H1 (cell line): ENCODE data around the gene SCAI. TPM values are rescaled to one million over a fixed set of nuclear protein-coding genes. Genes with fewer than 3 reads are reported as not detected.
"Not testable (repeated sequence)": the region's sequence is repeated elsewhere in the genome, so short reads cannot be mapped to it uniquely, and the experiment has no call there.

Experiments used
- CTCF ChIA-PET: fragments of 300-600 bp; sonication (Branson Sonifier 250); formaldehyde crosslinking; loops from one replicate; lab custom pipeline; 2021; ENCODE audit not compliant: partially characterized antibody; lab: Charles Lee
- POLR2A ChIA-PET: fragments of 300-600 bp; sonication (Branson Sonifier 250); formaldehyde crosslinking; loops from one replicate; lab custom pipeline; 2021; ENCODE audit warnings: inconsistent platforms; ENCODE audit not compliant: partially characterized antibody; lab: Charles Lee
- DNase-seq, 2 experiments: peaks; one replicate each; pipeline versions ENCODE4 v3.0.0 to v3.0.0-alpha.2; 2010 to 2022; ENCODE audit warnings: low spot score in 2 of 2, low read depth in 1 of 2, mixed read lengths in 1 of 2
- FAIRE-seq: peaks from 2 replicates; lab custom pipeline; 2011; peaks lifted over from hg19 to GRCh38; lab: Jason Lieb, UNC
- H2AFZ ChIP-seq: 2 replicates; pipeline ENCODE4 v1.8.1; 2012; ENCODE audit warnings: low read length, inconsistent platforms
- H2AK5ac ChIP-seq: 2 replicates; pipeline ENCODE4 v1.6.1; 2013; ENCODE audit warnings: low read depth, low read length
- H2BK120ac ChIP-seq: replicated peaks from 2 replicates; pipeline ENCODE3; 2013; ENCODE audit warnings: low read depth, low read length, inconsistent platforms
- H2BK12ac ChIP-seq: 2 replicates; pipeline ENCODE4 v1.6.1; 2013; ENCODE audit warnings: low read depth, low read length
- H2BK15ac ChIP-seq: 2 replicates; pipeline ENCODE4 v1.6.1; 2013; ENCODE audit warnings: low read length
- H2BK20ac ChIP-seq: 2 replicates; pipeline ENCODE4 v1.6.1; 2013; ENCODE audit warnings: low read length
- H2BK5ac ChIP-seq: 2 replicates; pipeline ENCODE4 v1.6.1; 2013; ENCODE audit warnings: low read depth, low read length
- H3K14ac ChIP-seq: 2 replicates; pipeline ENCODE4 v1.6.1; 2013; ENCODE audit warnings: inconsistent platforms; ENCODE audit not compliant: insufficient read length
- H3K18ac ChIP-seq: 2 replicates; pipeline ENCODE4 v1.6.1; 2013; ENCODE audit warnings: low read length; ENCODE audit errors: extremely low read depth
- H3K23ac ChIP-seq: 2 replicates; pipeline ENCODE4 v1.6.1; 2013; ENCODE audit warnings: inconsistent platforms; ENCODE audit not compliant: insufficient read length
- H3K23me2 ChIP-seq: 2 replicates; pipeline ENCODE4 v1.6.1; 2013; ENCODE audit warnings: low read depth, low read length
- H3K27ac ChIP-seq: 2 replicates; pipeline ENCODE4 v1.6.1; 2011; ENCODE audit warnings: low read depth, low read length, inconsistent platforms
- H3K27me3 ChIP-seq, 4 experiments: replicated peaks in 1 of 4; 1 replicate in 1 of 4; 2 replicates in 3 of 4; pipeline versions ENCODE4 v1.6.1 to v1.8.1; 2011 to 2013; ENCODE audit warnings: low read length in 3 of 4, mild to moderate bottlenecking in 3 of 4, inconsistent platforms in 2 of 4, mixed read lengths in 2 of 4, moderate library complexity in 1 of 4; ENCODE audit not compliant: control insufficient read depth in 3 of 4, insufficient read depth in 3 of 4; ENCODE audit errors: extremely low read depth in 1 of 4
- H3K36me3 ChIP-seq, 4 experiments: 2 replicates each; pipeline versions ENCODE4 v1.6.1 to v1.8.1; 2011 to 2013; ENCODE audit warnings: mild to moderate bottlenecking in 4 of 4, low read length in 3 of 4, moderate library complexity in 2 of 4, control low read depth in 1 of 4, inconsistent platforms in 1 of 4; ENCODE audit not compliant: insufficient read depth in 4 of 4, control insufficient read depth in 2 of 4
- H3K4ac ChIP-seq: replicated peaks from 2 replicates; pipeline ENCODE3; 2013; ENCODE audit warnings: low read length, low read depth, mixed read lengths, inconsistent platforms; ENCODE audit not compliant: insufficient read length
- H3K4me1 ChIP-seq, 4 experiments: replicated peaks in 1 of 4; 1 replicate in 1 of 4; 2 replicates in 3 of 4; pipeline versions ENCODE4 v1.6.1 to v1.8.1; 2011 to 2013; ENCODE audit warnings: low read length in 3 of 4, inconsistent platforms in 2 of 4, mixed read lengths in 1 of 4; ENCODE audit not compliant: insufficient read depth in 4 of 4, control insufficient read depth in 3 of 4
- H3K4me2 ChIP-seq, 2 experiments: 2 replicates each; pipeline versions ENCODE4 v1.6.1 to v1.8.1; 2011 to 2013; ENCODE audit warnings: low read depth in 2 of 2, low read length in 2 of 2, control low read depth in 1 of 2, inconsistent platforms in 1 of 2, mild to moderate bottlenecking in 1 of 2; ENCODE audit not compliant: insufficient read depth in 1 of 2
- H3K4me3 ChIP-seq, 4 experiments: fragments of 200-600, 300-600 bp in 1 of 4; sonication (generic), shearing (Covaris generic), sonication (Bioruptor Twin) in 1 of 4; 2 replicates each; pipeline versions ENCODE4 v1.5.1 to v1.8.1; 2011 to 2016; ENCODE audit warnings: low read length in 4 of 4, low read depth in 3 of 4, control low read depth in 2 of 4, inconsistent platforms in 2 of 4, mild to moderate bottlenecking in 2 of 4, mixed read lengths in 1 of 4, moderate library complexity in 1 of 4; ENCODE audit not compliant: insufficient read depth in 2 of 4; ENCODE audit errors: extremely low read depth in 1 of 4
- H3K56ac ChIP-seq: replicated peaks from 2 replicates; pipeline ENCODE3; 2013; ENCODE audit warnings: low read depth, mild to moderate bottlenecking, mixed read lengths, low read length, inconsistent platforms; ENCODE audit not compliant: insufficient read length
- H3K79me1 ChIP-seq: 2 replicates; pipeline ENCODE4 v1.6.1; 2013; ENCODE audit warnings: low read depth, low read length, control low read depth
- H3K79me2 ChIP-seq, 2 experiments: 2 replicates each; pipeline versions ENCODE4 v1.6.1 to v1.8.1; 2012 to 2013; ENCODE audit warnings: low read length in 2 of 2, mild to moderate bottlenecking in 2 of 2, inconsistent platforms in 1 of 2; ENCODE audit not compliant: insufficient read depth in 2 of 2, control insufficient read depth in 1 of 2
- H3K9ac ChIP-seq, 4 experiments: replicated peaks in 1 of 4; 1 replicate in 1 of 4; 2 replicates in 3 of 4; pipeline versions ENCODE4 v1.6.1 to v1.8.1; 2011 to 2013; ENCODE audit warnings: low read depth in 3 of 4, low read length in 3 of 4, control low read depth in 2 of 4, mild to moderate bottlenecking in 2 of 4, moderate library complexity in 2 of 4, inconsistent platforms in 1 of 4; ENCODE audit errors: extremely low read depth in 1 of 4
- H3K9me3 ChIP-seq, 2 experiments: 2 replicates each; pipeline versions ENCODE4 v1.6.1 to v1.8.1; 2012 to 2013; ENCODE audit warnings: mild to moderate bottlenecking in 2 of 2, moderate library complexity in 2 of 2, control low read depth in 1 of 2, inconsistent platforms in 1 of 2, low read depth in 1 of 2, low read length in 1 of 2, mixed read lengths in 1 of 2; ENCODE audit not compliant: insufficient read depth in 2 of 2
- H4K20me1 ChIP-seq, 2 experiments: replicated peaks in 1 of 2; 2 replicates each; pipeline versions ENCODE3 to v1.8.1; 2011 to 2013; ENCODE audit warnings: inconsistent platforms in 2 of 2, low read length in 2 of 2, mild to moderate bottlenecking in 1 of 2; ENCODE audit not compliant: insufficient read depth in 2 of 2, control insufficient read depth in 1 of 2
- H4K5ac ChIP-seq: 2 replicates; pipeline ENCODE4 v1.6.1; 2013; ENCODE audit warnings: low read length, low read depth, mixed read lengths, inconsistent platforms; ENCODE audit not compliant: insufficient read length
- H4K8ac ChIP-seq: 2 replicates; pipeline ENCODE4 v1.8.0; 2013; ENCODE audit warnings: mild to moderate bottlenecking, moderate library complexity, low read length, inconsistent platforms; ENCODE audit not compliant: insufficient read depth; ENCODE audit errors: extremely low read depth
- H4K91ac ChIP-seq: replicated peaks from 2 replicates; pipeline ENCODE3; 2013; ENCODE audit warnings: low read length, mixed read lengths, inconsistent platforms; ENCODE audit not compliant: insufficient read length
- WGBS, 2 experiments: shearing (Covaris generic) in 1 of 2; methylation state at CpG; one replicate each; pipeline versions ENCODE4 v1.1.6 to v1.1.7; 2013 to 2015; ENCODE audit warnings: low lambda C conversion rate in 2 of 2, mixed read lengths in 2 of 2, inconsistent platforms in 1 of 2, low coverage in 1 of 2, missing lambda C conversion rate in 1 of 2; ENCODE audit not compliant: insufficient replicate concordance in 2 of 2, insufficient coverage in 1 of 2, insufficient read length in 1 of 2; ENCODE audit errors: extremely low coverage in 1 of 2, missing lambda C conversion rate in 1 of 2; 5-methylcytosine and 5-hydroxymethylcytosine counted together
- polyA plus RNA-seq, 7 experiments: library from polyadenylated mRNA; depleted of rRNA in 3 of 7; stranded (reverse) in 5 of 7; unstranded in 2 of 7; fragments of >200 nt in 5 of 7; fragments of 200-250 nt in 2 of 7; gene quantifications; 1 replicate in 5 of 7; 2 replicates in 1 of 7; 4 replicates in 1 of 7; pipeline versions ENCODE4 v1.2.1 to v1.2.3, GENCODE V29; 2011 to 2013; ENCODE audit warnings: missing spikeins in 2 of 7, mixed read lengths in 2 of 7
- total RNA-seq: library from RNA; stranded (reverse); fragmentation: NEBNext Ultra II Directional; extraction: Animal tissue kit (Norgen Biotek cat#: 25700); gene quantifications from 2 replicates; pipeline ENCODE4 v1.2.1, GENCODE V29; 2021

SCAI gene
- total and polyA plus RNA-seq, 2 of the 8 experiments (the other 6 are each of a cell fraction or from before 2014, with no cell fraction given) = 6.4 to 19.8 TPM

GRCh38 chr9:125162891-125163290, 19.6 kb upstream of the SCAI start:
- H3K27ac ChIP-seq, H2BK5ac ChIP-seq, POLR2A ChIA-PET, H2BK15ac ChIP-seq, H2AK5ac ChIP-seq, H3K14ac ChIP-seq, H4K91ac ChIP-seq, H3K9ac ChIP-seq, H4K5ac ChIP-seq, H3K4me1 ChIP-seq, H3K23ac ChIP-seq, H2BK120ac ChIP-seq, H2BK12ac ChIP-seq, DNase-seq, H2BK20ac ChIP-seq, H3K56ac ChIP-seq, FAIRE-seq, H4K20me1 ChIP-seq, H3K18ac ChIP-seq, H4K8ac ChIP-seq, H3K4me2 ChIP-seq, H3K79me1 ChIP-seq, H3K36me3 ChIP-seq, H3K9me3 ChIP-seq, H3K79me2 ChIP-seq, H3K4ac ChIP-seq, H3K27me3 ChIP-seq, H2AFZ ChIP-seq, H3K23me2 ChIP-seq, H3K4me3 ChIP-seq: not testable (repeated sequence)
- 95% methylated on average over 6 of the region's 6 CpGs; no CpG with 5 or more reads in 1 of the 2 experiments for WGBS, 2 experiments
- CTCF ChIA-PET = interaction anchor here (1.3 kb wide), 1 partner anchor 389 kb away, joined by 3 read pairs; no protein-coding TSS in a partner anchor
